ENCODE data around the gene OR6X1. TPM values are rescaled to one million over a fixed set of nuclear protein-coding genes. Genes with fewer than 3 reads are reported as not detected.

Gene OR6X1
- total RNA-seq, 1 experiment from 2014 or later = not detected

DNA sequence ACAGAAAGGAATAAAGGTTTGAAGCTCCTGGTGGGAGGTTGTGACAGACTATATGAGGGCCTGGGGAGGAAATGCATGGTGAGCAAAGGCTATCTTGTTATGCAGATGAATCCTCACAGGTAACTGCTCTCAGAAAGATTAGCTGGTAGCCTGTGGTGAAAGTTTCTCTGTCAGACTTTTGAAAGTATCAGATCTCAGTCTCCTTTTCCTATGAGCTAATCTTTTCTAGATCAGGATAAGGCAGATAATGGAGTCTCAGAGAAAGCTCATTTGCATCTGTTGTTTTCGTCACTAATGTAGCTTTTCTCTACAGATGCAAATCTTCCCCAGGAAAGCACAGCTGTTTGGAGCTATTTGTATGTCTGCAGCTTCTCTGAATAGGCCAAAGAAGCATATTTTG lies 21.0 kb upstream of the OR6X1 start:
- POLR2A ChIA-PET = interaction anchor here (0.6 to 1.6 kb wide), 2 partner anchors 27 to 33 kb away, joined by 3 to 5 read pairs; no protein-coding TSS in a partner anchor
- peak; percentile 21 for DNase-seq (ENCODE audit: low spot score)
- Mint-ChIP-seq H3K27ac (peak overlapping the region; percentile 100), H3K27me3 (ENCODE audit: low read depth) (no peaks in the 10 kb centered on the region), H3K4me1 (peaks cover 61% of the 10 kb centered on the region), H3K4me3 (no peak overlapping the region), H3K9me3 (peaks cover 21% of the 10 kb centered on the region), H3K36me3 (peaks cover 14% of the 10 kb centered on the region)
- TF ChIP-seq TCF7 (CRISPR knock-in tag; IDR thresholded peaks at IDR 0.05; ENCODE audit: low read depth) (no peak), GRHL2 (CRISPR knock-in tag; IDR thresholded peaks at IDR 0.05; ENCODE audit: insufficient replicate concordance, severe bottlenecking) (no peak), SMAD4 (CRISPR knock-in tag; IDR thresholded peaks at IDR 0.05) (no peak), RELA (CRISPR knock-in tag; IDR thresholded peaks at IDR 0.05; ENCODE audit: borderline replicate concordance) (no peak), ATF6 (CRISPR knock-in tag; IDR thresholded peaks at IDR 0.05) (no peak), ERG (CRISPR knock-in tag; IDR thresholded peaks at IDR 0.05) (no peak), ELF4 (CRISPR knock-in tag; IDR thresholded peaks at IDR 0.05; ENCODE audit: low read depth) (no peak), FOXK1 (CRISPR knock-in tag; IDR thresholded peaks at IDR 0.05) (0 out of 2 replicates have a peak, but pooled peaks have one; percentile 37), KAT7 (CRISPR knock-in tag; IDR thresholded peaks at IDR 0.05; ENCODE audit: borderline replicate concordance) (no peak), SP1 (CRISPR knock-in tag; conservative IDR thresholded peaks at IDR 0.05) (0 out of 2 replicates have a peak, but pooled peaks have one; percentile 39), USF2 (CRISPR knock-in tag; IDR thresholded peaks at IDR 0.05) (no peak), ETV6 (CRISPR knock-in tag; IDR thresholded peaks at IDR 0.05) (peak; percentile 38; the same call in 1 of the 2 replicates)
- peak; percentile 93 for ATAC-seq
- CTCF ChIA-PET = interaction anchor here (0.6 to 1.7 kb wide), 11 partner anchors 29 to 471 kb away, joined by 3 to 11 read pairs (median 3); partner anchors contain the start of gene SCN3B

- peaks cover 10% of the 10 kb centered on the region for H3K36me3 Mint-ChIP-seq
- H3K27ac Mint-ChIP-seq = peak overlapping the region; percentile 100
- no peak for DNase-seq (ENCODE audit: low spot score)
- H3K4me3 Mint-ChIP-seq = no peak overlapping the region
- TF ChIP-seq ATF1 (CRISPR knock-in tag; IDR thresholded peaks at IDR 0.05) (no peak), SP1 (CRISPR knock-in tag; conservative IDR thresholded peaks at IDR 0.05) (no peak), ESRRA (CRISPR knock-in tag; IDR thresholded peaks at IDR 0.05; ENCODE audit: borderline replicate concordance) (no peak), TP53 (CRISPR knock-in tag; IDR thresholded peaks at IDR 0.05) (no peak), ZNF317 (CRISPR knock-in tag; IDR thresholded peaks at IDR 0.05; ENCODE audit: borderline replicate concordance, low read depth) (no peak), ZNF232 (CRISPR knock-in tag; IDR thresholded peaks at IDR 0.05) (no peak), MYBL2 (CRISPR knock-in tag; IDR thresholded peaks at IDR 0.05) (no peak), KAT7 (CRISPR knock-in tag; IDR thresholded peaks at IDR 0.05; ENCODE audit: borderline replicate concordance) (no peak), FOXP1 (CRISPR knock-in tag; IDR thresholded peaks at IDR 0.05; ENCODE audit: borderline replicate concordance) (no peak), USF2 (CRISPR knock-in tag; IDR thresholded peaks at IDR 0.05) (no peak), NR3C1 (CRISPR knock-in tag; conservative IDR thresholded peaks at IDR 0.05; ENCODE audit: low read depth) (no peak), MLX (CRISPR knock-in tag; IDR thresholded peaks at IDR 0.05) (no peak), SMAD4 (CRISPR knock-in tag; IDR thresholded peaks at IDR 0.05) (no peak), TEAD4 (CRISPR knock-in tag; IDR thresholded peaks at IDR 0.05) (no peak)
- no peaks in the 10 kb centered on the region for H3K27me3 Mint-ChIP-seq (ENCODE audit: low read depth)
- POLR2A ChIA-PET = no interaction called here
- no peak for ATAC-seq
- CTCF ChIA-PET = interaction anchor here (1.1 kb wide), 1 partner anchor 27 kb away, joined by 5 read pairs; no protein-coding TSS in a partner anchor
- H3K4me1 Mint-ChIP-seq = peaks cover 59% of the 10 kb centered on the region
- H3K9me3 Mint-ChIP-seq = peaks cover 18% of the 10 kb centered on the region
These were observed 19.6 kb upstream of the OR6X1 start for GRCh38 chr11:123773959-123774358.
